Loucy (cell line): ENCODE measurements around the gene FOXO3.
A peak's percentile ranks its signal among the peaks of the same experiment; 100 is the strongest.

Experiments
- H2AFZ ChIP-seq: fragments of 200-600 bp; sonication (generic); 2 replicates; pipeline ENCODE4 v1.6.0; 2016; ENCODE audit warnings: antibody characterized with exemption, mild to moderate bottlenecking, low read length, moderate library complexity
- H3F3A ChIP-seq: fragments of 200-600 bp; 2 replicates; pipeline ENCODE4 v1.6.0; 2016; ENCODE audit warnings: antibody characterized with exemption, low read depth, mild to moderate bottlenecking
- H3K27me3 ChIP-seq: fragments of 200-600 bp; sonication (generic); 2 replicates; pipeline ENCODE4 v1.6.1; 2014; ENCODE audit warnings: low read length, mild to moderate bottlenecking; ENCODE audit not compliant: insufficient read depth, poor library complexity, severe bottlenecking
- H3K36me3 ChIP-seq: fragments of 200-600 bp; sonication (generic); 2 replicates; pipeline ENCODE4 v1.6.1; 2016; ENCODE audit warnings: low read length; ENCODE audit not compliant: insufficient read depth
- H3K4me1 ChIP-seq: fragments of 200-600 bp; sonication (generic); 2 replicates; pipeline ENCODE4 v1.5.1; 2014; ENCODE audit warnings: low read length, mild to moderate bottlenecking; ENCODE audit not compliant: insufficient read depth, poor library complexity, severe bottlenecking
- H3K4me2 ChIP-seq: fragments of 200-600 bp; sonication (generic); 2 replicates; pipeline ENCODE4 v1.6.0; 2014; ENCODE audit warnings: antibody characterized with exemption, low read length, low read depth, mild to moderate bottlenecking; ENCODE audit not compliant: poor library complexity, severe bottlenecking
- H3K4me3 ChIP-seq: fragments of 200-600 bp; sonication (generic); 2 replicates; pipeline ENCODE4 v1.5.1; 2014; ENCODE audit warnings: low read length, mild to moderate bottlenecking, mixed read lengths; ENCODE audit not compliant: poor library complexity, severe bottlenecking
- H3K79me2 ChIP-seq: fragments of 200-600 bp; sonication (generic); 2 replicates; pipeline ENCODE4 v1.6.1; 2014; ENCODE audit warnings: low read length; ENCODE audit not compliant: insufficient read depth
- H3K9ac ChIP-seq: fragments of 200-600 bp; sonication (generic); 2 replicates; pipeline ENCODE4 v1.6.0; 2014; ENCODE audit warnings: mild to moderate bottlenecking, low read depth, low read length, moderate library complexity; ENCODE audit not compliant: poor library complexity, severe bottlenecking
- H3K9me2 ChIP-seq: fragments of 200-600 bp; sonication (generic); replicated peaks from 2 replicates; pipeline ENCODE4 v1.6.1; 2016; ENCODE audit warnings: low read depth, low read length, mixed read lengths
- H3K9me3 ChIP-seq: fragments of 200-600 bp; sonication (generic); 2 replicates; pipeline ENCODE4 v1.6.1; 2014; ENCODE audit warnings: mild to moderate bottlenecking, antibody characterized with exemption, low read length, low read depth; ENCODE audit not compliant: insufficient read depth
- H4K20me1 ChIP-seq: fragments of 200-600 bp; sonication (generic); 2 replicates; pipeline ENCODE4 v1.6.0; 2014; ENCODE audit warnings: antibody characterized with exemption, low read length, mild to moderate bottlenecking; ENCODE audit not compliant: insufficient read depth, poor library complexity, severe bottlenecking
- EZH2phosphoT487 ChIP-seq: fragments of 200-600 bp; IDR thresholded peaks from 2 replicates; pipeline ENCODE4 v1.6.1; 2018; ENCODE audit warnings: antibody characterized with exemption, mild to moderate bottlenecking, moderate library complexity, borderline replicate concordance
- TF ChIP-seq, protein P1 (sequence below): fragments of 200-600 bp; sonication (generic); conservative IDR thresholded peaks from 2 replicates; pipeline ENCODE4 v1.5.1; 2014; ENCODE audit warnings: mild to moderate bottlenecking, antibody characterized with exemption, low read length

FOXO3 gene

DNA sequence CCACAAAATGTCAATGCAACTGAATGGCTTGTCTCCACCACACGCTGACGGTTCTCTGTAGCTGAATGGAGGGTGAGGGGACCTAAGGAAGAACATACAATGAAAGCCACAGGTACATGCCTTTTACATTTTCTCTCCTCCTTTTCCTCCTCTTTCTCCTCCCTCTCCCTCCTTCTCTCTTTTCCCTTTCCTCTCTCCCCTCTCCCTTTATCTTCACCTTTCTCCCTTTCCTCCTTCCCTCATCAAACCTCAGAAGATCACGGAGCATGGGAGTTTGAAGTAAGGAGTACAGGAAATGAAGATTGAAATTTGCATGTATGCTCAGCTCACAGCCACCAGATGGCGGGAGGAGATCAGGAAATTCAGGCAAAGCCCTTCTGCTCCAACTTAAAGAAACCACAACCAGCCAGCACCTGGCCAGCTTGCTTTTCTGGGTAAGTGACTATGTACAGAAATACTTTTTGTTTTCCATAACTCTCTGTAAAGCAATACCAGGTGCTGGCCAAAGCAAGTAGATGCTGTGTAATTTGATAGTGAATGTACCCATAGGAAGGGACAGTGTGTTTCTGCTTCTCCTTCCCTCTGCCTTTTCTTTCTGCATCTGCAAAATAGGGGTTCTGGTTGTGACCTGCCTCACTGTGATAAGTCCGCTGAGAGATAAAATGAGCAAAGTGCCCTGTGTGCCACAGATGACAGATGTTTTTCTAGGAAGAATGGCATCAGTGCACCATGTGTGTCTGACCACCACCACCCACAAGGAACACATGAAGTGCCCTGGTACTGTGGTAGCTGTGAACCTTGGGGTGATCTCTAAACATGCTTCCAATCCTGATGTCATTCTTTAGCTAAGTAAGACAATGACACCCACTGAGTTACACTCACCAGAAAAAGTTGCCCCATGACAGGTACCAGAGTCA is 18.6 kb upstream of the FOXO3 start:
- Histone ChIP-seq H3K4me2 (peak overlapping the region; percentile 52), H3K36me3 (no peaks in the 10 kb centered on the region), H3K9me3 (no peaks in the 10 kb centered on the region; the same call in 1 of the 2 replicates), H3K4me1 (peaks cover 31% of the 10 kb centered on the region), H2AFZ (peak overlapping the region; percentile 96), H4K20me1 (no peaks in the 10 kb centered on the region), H3K79me2 (no peaks in the 10 kb centered on the region), H3K4me3 (peak overlapping the region; percentile 46), H3F3A (no peaks in the 10 kb centered on the region), H3K27me3 (no peaks in the 10 kb centered on the region), H3K9me2 (no peaks in the 10 kb centered on the region), H3K9ac (peak overlapping the region; percentile 28)
- TF ChIP-seq EZH2phosphoT487: no peak
- TF ChIP-seq, protein P1, sequence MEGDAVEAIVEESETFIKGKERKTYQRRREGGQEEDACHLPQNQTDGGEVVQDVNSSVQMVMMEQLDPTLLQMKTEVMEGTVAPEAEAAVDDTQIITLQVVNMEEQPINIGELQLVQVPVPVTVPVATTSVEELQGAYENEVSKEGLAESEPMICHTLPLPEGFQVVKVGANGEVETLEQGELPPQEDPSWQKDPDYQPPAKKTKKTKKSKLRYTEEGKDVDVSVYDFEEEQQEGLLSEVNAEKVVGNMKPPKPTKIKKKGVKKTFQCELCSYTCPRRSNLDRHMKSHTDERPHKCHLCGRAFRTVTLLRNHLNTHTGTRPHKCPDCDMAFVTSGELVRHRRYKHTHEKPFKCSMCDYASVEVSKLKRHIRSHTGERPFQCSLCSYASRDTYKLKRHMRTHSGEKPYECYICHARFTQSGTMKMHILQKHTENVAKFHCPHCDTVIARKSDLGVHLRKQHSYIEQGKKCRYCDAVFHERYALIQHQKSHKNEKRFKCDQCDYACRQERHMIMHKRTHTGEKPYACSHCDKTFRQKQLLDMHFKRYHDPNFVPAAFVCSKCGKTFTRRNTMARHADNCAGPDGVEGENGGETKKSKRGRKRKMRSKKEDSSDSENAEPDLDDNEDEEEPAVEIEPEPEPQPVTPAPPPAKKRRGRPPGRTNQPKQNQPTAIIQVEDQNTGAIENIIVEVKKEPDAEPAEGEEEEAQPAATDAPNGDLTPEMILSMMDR: peak; percentile 98

DNA sequence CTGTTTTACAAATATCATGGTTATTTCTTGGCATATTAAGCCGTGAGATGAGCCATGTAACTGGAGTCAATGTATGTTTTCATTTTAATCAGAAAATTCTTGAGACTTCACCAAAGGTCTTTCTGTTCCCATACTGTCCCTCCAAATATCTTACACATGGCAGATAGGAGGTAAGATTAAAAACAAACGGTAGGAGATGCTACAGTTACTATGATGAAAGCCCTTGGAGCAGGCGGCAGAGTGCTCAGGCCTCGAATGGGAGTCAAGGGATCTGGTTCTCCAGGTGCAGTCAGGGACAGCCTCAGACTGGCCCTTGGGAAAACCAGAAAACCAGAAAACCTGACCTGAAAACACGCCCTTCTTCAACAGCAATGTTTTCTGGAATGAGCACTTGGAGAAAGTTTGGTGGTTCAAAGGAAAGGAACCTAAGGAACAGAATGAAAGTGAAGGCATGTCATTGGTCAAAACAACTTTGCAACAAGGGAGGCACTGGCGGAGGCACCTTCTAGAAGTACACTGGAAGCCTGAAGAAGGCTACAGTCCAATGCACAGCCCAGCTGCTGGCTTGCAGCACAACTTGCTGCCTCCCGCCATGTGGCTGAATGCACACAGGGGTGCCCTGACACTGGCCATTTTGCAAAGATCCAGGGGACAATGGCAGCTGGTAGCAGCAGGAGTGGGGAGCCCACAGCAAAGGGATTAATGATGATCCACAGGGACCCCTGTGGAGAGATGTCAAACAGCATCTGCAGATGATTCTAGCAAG is 17.4 kb upstream of the FOXO3 start:
- H2AFZ ChIP-seq: no peak overlapping the region
- no peak overlapping the region for H3K9ac ChIP-seq
- no peak for TF ChIP-seq EZH2phosphoT487
- TF ChIP-seq, protein P1: no peak
- H3K36me3 ChIP-seq: no peaks in the 10 kb centered on the region
- no peaks in the 10 kb centered on the region for H3F3A ChIP-seq
- H4K20me1 ChIP-seq: no peaks in the 10 kb centered on the region
- H3K4me1 ChIP-seq: peaks cover 25% of the 10 kb centered on the region
- no peaks in the 10 kb centered on the region for H3K79me2 ChIP-seq
- H3K4me2 ChIP-seq: no peak overlapping the region
- H3K9me3 ChIP-seq: no peaks in the 10 kb centered on the region; the same call in 1 of the 2 replicates
- no peaks in the 10 kb centered on the region for H3K27me3 ChIP-seq
- no peak overlapping the region for H3K4me3 ChIP-seq
- H3K9me2 ChIP-seq: no peaks in the 10 kb centered on the region

DNA sequence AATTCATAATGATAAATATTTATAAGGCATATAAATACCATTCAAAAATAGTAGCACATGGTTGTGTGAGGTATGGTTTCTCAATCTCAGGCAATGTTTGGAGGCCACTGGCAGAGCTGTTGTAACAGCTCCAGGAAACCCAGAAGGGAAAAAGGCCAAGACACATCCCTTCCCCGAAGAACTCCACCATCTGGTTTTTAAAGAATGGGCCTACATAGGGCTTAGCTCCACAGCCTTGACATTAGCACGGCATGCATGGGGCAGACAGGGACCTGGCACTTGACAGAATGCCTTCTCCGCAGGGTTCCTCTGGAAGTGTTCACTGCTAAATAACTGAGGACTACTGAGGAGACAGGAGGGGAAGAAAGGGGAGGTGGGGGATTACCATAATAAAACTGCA is 16.1 kb upstream of the FOXO3 start:
- Histone ChIP-seq H3K9me2 (no peaks in the 10 kb centered on the region), H4K20me1 (no peaks in the 10 kb centered on the region), H2AFZ (no peak overlapping the region), H3K9ac (no peak overlapping the region), H3K4me2 (no peak overlapping the region), H3K4me1 (peaks cover 25% of the 10 kb centered on the region), H3F3A (no peaks in the 10 kb centered on the region), H3K79me2 (no peaks in the 10 kb centered on the region), H3K36me3 (no peaks in the 10 kb centered on the region), H3K9me3 (no peaks in the 10 kb centered on the region; the same call in 1 of the 2 replicates), H3K4me3 (no peak overlapping the region), H3K27me3 (no peaks in the 10 kb centered on the region)
- TF ChIP-seq, protein P1: no peak
- TF ChIP-seq EZH2phosphoT487: no peak
